ENCODE results near the gene MCUR1. TPM values are rescaled to one million over a fixed set of nuclear protein-coding genes. Genes with fewer than 3 reads are reported as not detected.

The MCUR1 gene
- total and polyA plus RNA-seq, 2 of the 13 experiments (the other 11 are each of a cell fraction or from before 2014, with no cell fraction given) = 8.0 to 29.6 TPM

DNA sequence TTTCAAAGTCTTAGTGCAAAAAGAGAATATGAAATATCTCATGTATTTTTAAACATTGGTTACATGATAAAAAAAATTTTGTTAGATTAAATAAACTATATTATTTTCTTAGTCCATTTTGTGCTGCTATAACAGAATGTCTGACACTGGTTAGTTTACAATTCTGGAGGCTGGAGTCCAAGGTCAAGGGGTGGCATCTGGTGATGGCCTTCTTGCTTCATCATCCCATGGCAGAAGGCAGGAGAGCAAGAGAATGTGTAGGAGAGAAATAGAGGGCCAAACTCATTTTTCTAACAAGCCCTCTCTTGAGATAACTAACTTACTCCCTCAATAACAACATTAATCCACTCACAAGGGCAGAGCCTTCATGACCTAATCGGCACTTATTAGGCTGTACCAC, 11.5 kb upstream of the MCUR1 start (continued):
- TF ChIP-seq, protein P1, sequence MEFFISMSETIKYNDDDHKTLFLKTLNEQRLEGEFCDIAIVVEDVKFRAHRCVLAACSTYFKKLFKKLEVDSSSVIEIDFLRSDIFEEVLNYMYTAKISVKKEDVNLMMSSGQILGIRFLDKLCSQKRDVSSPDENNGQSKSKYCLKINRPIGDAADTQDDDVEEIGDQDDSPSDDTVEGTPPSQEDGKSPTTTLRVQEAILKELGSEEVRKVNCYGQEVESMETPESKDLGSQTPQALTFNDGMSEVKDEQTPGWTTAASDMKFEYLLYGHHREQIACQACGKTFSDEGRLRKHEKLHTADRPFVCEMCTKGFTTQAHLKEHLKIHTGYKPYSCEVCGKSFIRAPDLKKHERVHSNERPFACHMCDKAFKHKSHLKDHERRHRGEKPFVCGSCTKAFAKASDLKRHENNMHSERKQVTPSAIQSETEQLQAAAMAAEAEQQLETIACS (CRISPR knock-in tag; IDR thresholded peaks at IDR 0.05) = no peak
- peak; percentile 14 for TF ChIP-seq SKI (IDR thresholded peaks at IDR 0.05; ENCODE audit: partially characterized antibody)
- peak; percentile 48 for TF ChIP-seq RARA (CRISPR knock-in tag; IDR thresholded peaks at IDR 0.05)
- no peak for TF ChIP-seq MTF1 (CRISPR knock-in tag; IDR thresholded peaks at IDR 0.05)
- peak; percentile 59 for TF ChIP-seq GATAD2A (CRISPR knock-in tag; IDR thresholded peaks at IDR 0.05)
- no peak for TF ChIP-seq ZNF761 (CRISPR knock-in tag; conservative IDR thresholded peaks at IDR 0.05)
- peak; percentile 83 for TF ChIP-seq CEBPB (IDR thresholded peaks at IDR 0.05; ENCODE audit: borderline replicate concordance, low read depth, low read length)

DNA sequence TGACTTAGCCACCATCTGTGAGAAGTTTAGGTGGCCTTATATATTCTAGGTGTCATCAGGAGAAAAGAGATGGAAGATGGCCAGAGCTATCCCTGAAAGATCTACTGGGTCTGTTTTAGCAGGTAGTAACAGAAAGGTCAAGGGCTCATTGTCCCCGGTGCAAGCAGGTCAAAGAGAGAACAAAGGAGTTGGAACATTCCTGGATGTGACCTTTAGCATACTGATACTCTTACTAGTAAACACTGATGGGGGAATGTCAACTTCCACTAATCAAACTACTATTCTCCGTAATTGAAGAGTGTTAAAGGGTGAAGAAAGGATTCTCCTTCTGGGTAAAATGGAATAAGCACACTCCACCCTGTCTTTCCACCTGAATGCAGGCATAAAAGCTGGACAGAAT, 4.0 kb upstream of the MCUR1 start:
- in situ Hi-C loops (cut with HindIII; ENCODE audit: extremely low pct_ligation_motif_present, low pct_unique_long_range_greater_than_20kb) (no loop called here), intact Hi-C loops (cut with micrococcal nuclease; ENCODE audit: unreplicated experiment) (no loop called here)
- DNase-seq (ENCODE audit: low spot score) (peak; percentile 74), FAIRE-seq (no peak), ATAC-seq (no peak)
- BruUV-seq (replicated peaks) = no TSS peak
- Histone ChIP-seq H3K79me2 (ENCODE audit: insufficient read depth, low read length) (no peaks in the 10 kb centered on the region), H3K4me3 (replicated peaks in 1 of 3; ENCODE audit: insufficient read depth in 1 of 3, low read depth in 2 of 3, low read length in 3 of 3) (no peak overlapping the region), H3K4me2 (ENCODE audit: low read depth, low read length) (peak overlapping the region; percentile 4; the same call in 1 of the 2 replicates), H2AFZ (ENCODE audit: low read length) (no peak overlapping the region), H3K27me3 (ENCODE audit: control insufficient read depth in 1 of 2, insufficient read depth in 2 of 2, low read length in 2 of 2) (no peaks in the 10 kb centered on the region), H3K9ac (ENCODE audit: insufficient read depth, low read depth, low read length) (no peak overlapping the region), H3K4me1 (ENCODE audit: insufficient read depth, low read length) (peaks cover 31% of the 10 kb centered on the region), H4K20me1 (ENCODE audit: insufficient read depth, low read length) (no peaks in the 10 kb centered on the region), H3K36me3 (replicated peaks in 1 of 2; ENCODE audit: control insufficient read depth in 1 of 2, insufficient read depth in 2 of 2, low read length in 2 of 2) (no peaks in the 10 kb centered on the region), H3K9me3 (ENCODE audit: low read length) (no peaks in the 10 kb centered on the region), H3K27ac (ENCODE audit: extremely low read length, insufficient read depth, low read length) (no peak overlapping the region)
- CTCF ChIA-PET (ENCODE audit: low intra/inter-chr PET ratio, low total read pairs) = no interaction called here
- 0% methylated on average over 2 of the region's 2 CpGs for WGBS (ENCODE audit: low lambda C conversion rate)
- POLR2A ChIA-PET = interaction anchor here (1.0 to 2.1 kb wide), 2 partner anchors 9 kb away, joined by 3 to 7 read pairs; no protein-coding TSS in a partner anchor
- TF ChIP-seq ZNF124 (CRISPR knock-in tag; IDR thresholded peaks at IDR 0.05) (no peak), MIER2 (CRISPR knock-in tag; IDR thresholded peaks at IDR 0.05) (0 out of 2 replicates have a peak, but pooled peaks have one; percentile 13), ZNF629 (CRISPR knock-in tag; conservative IDR thresholded peaks at IDR 0.05) (no peak), MYNN (CRISPR knock-in tag; IDR thresholded peaks at IDR 0.05; ENCODE audit: low read depth) (no peak), ZNF766 (CRISPR knock-in tag; IDR thresholded peaks at IDR 0.05; ENCODE audit: borderline replicate concordance) (no peak), ZSCAN9 (CRISPR knock-in tag; IDR thresholded peaks at IDR 0.05; ENCODE audit: borderline replicate concordance) (no peak), RAD51 (IDR thresholded peaks at IDR 0.05; ENCODE audit: borderline replicate concordance) (no peak), KAT2B (IDR thresholded peaks at IDR 0.05; ENCODE audit: borderline replicate concordance, low read depth, low read length) (no peak), ZNF713 (CRISPR knock-in tag; IDR thresholded peaks at IDR 0.05) (no peak), DNMT1 (CRISPR knock-in tag; IDR thresholded peaks at IDR 0.05) (no peak), ZNF567 (CRISPR knock-in tag; IDR thresholded peaks at IDR 0.05; ENCODE audit: borderline replicate concordance) (no peak), ISL2 (CRISPR knock-in tag; IDR thresholded peaks at IDR 0.05) (peak; percentile 36; the same call in 1 of the 2 replicates), SOX6 (IDR thresholded peaks at IDR 0.05) (peak; percentile 98; the same call in 1 of the 2 replicates), SOX6 (CRISPR knock-in tag; IDR thresholded peaks at IDR 0.05) (peak; percentile 99), PCBP1 (IDR thresholded peaks at IDR 0.05; ENCODE audit: borderline replicate concordance, low read depth, low read length) (no peak), ZNF776 (CRISPR knock-in tag; IDR thresholded peaks at IDR 0.05) (no peak)
- TF ChIP-seq, protein P2, sequence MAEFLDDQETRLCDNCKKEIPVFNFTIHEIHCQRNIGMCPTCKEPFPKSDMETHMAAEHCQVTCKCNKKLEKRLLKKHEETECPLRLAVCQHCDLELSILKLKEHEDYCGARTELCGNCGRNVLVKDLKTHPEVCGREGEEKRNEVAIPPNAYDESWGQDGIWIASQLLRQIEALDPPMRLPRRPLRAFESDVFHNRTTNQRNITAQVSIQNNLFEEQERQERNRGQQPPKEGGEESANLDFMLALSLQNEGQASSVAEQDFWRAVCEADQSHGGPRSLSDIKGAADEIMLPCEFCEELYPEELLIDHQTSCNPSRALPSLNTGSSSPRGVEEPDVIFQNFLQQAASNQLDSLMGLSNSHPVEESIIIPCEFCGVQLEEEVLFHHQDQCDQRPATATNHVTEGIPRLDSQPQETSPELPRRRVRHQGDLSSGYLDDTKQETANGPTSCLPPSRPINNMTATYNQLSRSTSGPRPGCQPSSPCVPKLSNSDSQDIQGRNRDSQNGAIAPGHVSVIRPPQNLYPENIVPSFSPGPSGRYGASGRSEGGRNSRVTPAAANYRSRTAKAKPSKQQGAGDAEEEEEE (CRISPR knock-in tag; IDR thresholded peaks at IDR 0.05; ENCODE audit: borderline replicate concordance) = no peak
- TF ChIP-seq, protein P3, sequence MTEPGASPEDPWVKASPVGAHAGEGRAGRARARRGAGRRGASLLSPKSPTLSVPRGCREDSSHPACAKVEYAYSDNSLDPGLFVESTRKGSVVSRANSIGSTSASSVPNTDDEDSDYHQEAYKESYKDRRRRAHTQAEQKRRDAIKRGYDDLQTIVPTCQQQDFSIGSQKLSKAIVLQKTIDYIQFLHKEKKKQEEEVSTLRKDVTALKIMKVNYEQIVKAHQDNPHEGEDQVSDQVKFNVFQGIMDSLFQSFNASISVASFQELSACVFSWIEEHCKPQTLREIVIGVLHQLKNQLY (CRISPR knock-in tag; IDR thresholded peaks at IDR 0.05) = no peak

Data from HepG2 (cell line).